Measurements from ENCODE around the gene CDH23.

Gene CDH23

DNA sequence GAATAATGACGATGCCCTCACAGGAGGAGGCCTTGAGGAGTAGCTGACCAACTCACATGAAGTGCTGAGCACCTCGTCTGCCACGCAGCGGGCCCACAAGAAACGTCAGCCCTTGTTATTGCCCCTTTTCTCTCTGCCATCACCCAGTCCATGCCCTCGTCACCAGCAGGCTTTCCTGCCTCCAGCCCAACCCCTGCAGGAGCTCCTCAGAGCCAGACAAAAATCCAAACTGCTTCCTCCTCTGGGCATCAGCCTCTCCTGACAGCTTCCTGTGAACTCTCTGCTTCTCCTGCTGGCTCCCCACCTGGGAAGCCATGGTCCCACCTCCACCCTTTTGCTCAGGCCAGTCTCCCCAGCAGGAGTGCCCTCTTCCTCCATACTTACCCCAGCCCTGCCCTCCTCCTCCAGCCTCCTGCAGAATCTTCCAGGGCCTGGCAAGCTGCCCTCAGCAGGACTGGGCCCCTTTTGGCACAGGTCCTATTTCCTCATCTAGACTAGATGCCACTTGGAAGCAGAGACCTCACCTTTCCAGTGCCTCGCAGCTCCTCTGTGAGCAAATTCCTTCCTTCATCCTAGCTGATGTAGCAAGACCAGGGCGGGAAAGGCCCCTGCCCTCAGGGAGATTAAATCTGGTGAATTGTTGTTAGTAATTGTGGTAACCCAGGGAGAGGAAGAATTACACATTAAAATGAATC is 207.8 kb downstream of the CDH23 start:
- Histone ChIP-seq H3K27me3 (ENCODE audit: control insufficient read depth, low read length) (no peaks in the 10 kb centered on the region), H3K4me1 (ENCODE audit: control insufficient read depth, low read length) (no peaks in the 10 kb centered on the region), H3K79me2 (ENCODE audit: control insufficient read depth, low read length) (no peaks in the 10 kb centered on the region), H3K9me3 (ENCODE audit: control insufficient read depth, insufficient read depth, low read length) (no peaks in the 10 kb centered on the region), H3K9me2 (replicated peaks; ENCODE audit: control insufficient read depth, low read length) (no peaks in the 10 kb centered on the region), H3K4me3 (ENCODE audit: low read length) (no peak overlapping the region), H3K4me2 (ENCODE audit: low read length) (no peak overlapping the region), H3F3A (ENCODE audit: control insufficient read depth, insufficient read depth) (no peaks in the 10 kb centered on the region), H4K20me1 (ENCODE audit: control insufficient read depth, insufficient read depth, low read depth, low read length) (no peaks in the 10 kb centered on the region), H3K27ac (ENCODE audit: low read depth, low read length) (no peak overlapping the region), H3K36me3 (ENCODE audit: control insufficient read depth, low read length) (no peaks in the 10 kb centered on the region)
- TF ChIP-seq EZH2phosphoT487 (IDR thresholded peaks at IDR 0.05; ENCODE audit: borderline replicate concordance, low read length), result no peak
- TF ChIP-seq, protein P1, sequence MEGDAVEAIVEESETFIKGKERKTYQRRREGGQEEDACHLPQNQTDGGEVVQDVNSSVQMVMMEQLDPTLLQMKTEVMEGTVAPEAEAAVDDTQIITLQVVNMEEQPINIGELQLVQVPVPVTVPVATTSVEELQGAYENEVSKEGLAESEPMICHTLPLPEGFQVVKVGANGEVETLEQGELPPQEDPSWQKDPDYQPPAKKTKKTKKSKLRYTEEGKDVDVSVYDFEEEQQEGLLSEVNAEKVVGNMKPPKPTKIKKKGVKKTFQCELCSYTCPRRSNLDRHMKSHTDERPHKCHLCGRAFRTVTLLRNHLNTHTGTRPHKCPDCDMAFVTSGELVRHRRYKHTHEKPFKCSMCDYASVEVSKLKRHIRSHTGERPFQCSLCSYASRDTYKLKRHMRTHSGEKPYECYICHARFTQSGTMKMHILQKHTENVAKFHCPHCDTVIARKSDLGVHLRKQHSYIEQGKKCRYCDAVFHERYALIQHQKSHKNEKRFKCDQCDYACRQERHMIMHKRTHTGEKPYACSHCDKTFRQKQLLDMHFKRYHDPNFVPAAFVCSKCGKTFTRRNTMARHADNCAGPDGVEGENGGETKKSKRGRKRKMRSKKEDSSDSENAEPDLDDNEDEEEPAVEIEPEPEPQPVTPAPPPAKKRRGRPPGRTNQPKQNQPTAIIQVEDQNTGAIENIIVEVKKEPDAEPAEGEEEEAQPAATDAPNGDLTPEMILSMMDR (IDR thresholded peaks at IDR 0.05; ENCODE audit: low read depth, low read length, poor library complexity, severe bottlenecking), result no peak

DNA sequence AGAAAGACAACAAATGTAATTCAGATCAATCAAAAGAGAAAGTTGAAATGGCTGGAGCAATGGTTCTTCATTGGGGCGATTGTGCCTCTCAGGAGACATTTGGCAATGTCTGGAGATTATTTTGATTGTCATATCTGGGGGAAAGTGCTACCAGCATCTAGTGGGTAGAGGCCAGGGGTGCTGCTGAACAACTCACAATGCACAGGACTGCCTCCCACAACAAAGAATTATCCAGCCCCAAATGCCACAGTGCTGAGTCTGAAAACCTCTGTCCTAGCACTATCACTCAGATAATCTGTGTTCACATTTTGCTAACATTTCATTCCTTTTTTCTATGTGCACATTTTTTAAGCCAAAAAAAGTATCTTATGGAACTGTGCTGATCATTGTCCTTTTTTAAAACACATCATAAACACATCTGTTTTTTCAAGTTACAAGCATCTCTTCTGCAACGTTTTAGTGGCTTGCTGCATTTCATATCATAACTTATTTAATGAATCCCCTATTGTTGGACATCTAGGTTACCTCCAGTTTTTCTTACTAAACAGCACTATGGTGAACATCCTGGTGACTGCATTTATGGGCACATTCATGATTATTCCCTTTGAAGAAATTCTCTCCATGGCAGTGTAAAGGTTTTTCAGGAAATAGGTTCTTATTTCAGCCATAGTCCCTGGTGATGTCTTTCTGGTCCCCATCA is 208.7 kb downstream of the CDH23 start:
- Histone ChIP-seq H3K4me2 (ENCODE audit: low read length) (no peak overlapping the region), H3K4me3 (ENCODE audit: low read length) (no peak overlapping the region)

DNA sequence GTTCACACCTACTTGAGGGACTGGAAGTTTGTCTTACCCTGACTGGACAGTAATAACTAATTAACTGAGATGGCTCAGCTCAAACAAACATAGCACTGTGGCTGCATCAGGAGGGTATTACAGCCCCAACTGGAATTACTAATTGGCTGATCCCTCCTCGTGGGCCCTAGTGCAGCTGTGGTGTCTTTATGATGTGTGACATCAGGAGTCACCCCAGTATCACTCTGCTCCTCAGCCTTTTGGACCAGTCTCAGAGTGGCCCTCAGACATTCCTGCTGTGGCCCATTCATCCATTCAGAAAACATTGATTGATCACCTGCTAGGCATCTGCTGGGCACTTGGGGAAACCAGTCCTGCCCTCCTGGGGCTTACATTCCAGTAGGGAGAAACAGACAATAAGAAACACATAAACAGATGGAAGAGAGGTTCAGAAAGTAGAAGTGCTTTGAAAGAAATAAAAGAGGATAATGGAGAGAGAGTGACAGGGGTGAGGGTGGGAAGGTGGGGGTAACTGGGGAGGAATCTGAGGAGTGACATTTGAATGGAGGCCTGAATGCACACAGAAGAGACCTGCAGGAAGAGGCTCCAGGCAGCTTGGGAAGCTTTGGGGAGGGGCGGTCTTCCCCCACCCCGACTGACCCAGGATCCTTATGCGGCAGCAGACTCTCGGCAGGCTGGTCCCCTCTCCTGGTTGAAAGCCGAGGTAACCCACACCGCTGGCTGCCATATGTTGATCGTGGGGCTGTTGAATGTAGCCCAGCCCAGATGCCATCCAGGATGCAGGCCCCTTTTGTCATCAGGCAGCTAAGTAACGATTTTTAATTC is 209.7 kb downstream of the CDH23 start:
- Histone ChIP-seq H3K36me3 (ENCODE audit: control insufficient read depth, low read length) (no peaks in the 10 kb centered on the region), H3K4me1 (ENCODE audit: control insufficient read depth, low read length) (no peaks in the 10 kb centered on the region), H3K4me3 (ENCODE audit: low read length) (no peak overlapping the region), H4K20me1 (ENCODE audit: control insufficient read depth, insufficient read depth, low read depth, low read length) (no peaks in the 10 kb centered on the region), H3F3A (ENCODE audit: control insufficient read depth, insufficient read depth) (no peaks in the 10 kb centered on the region), H3K79me2 (ENCODE audit: control insufficient read depth, low read length) (no peaks in the 10 kb centered on the region), H3K9me2 (replicated peaks; ENCODE audit: control insufficient read depth, low read length) (no peaks in the 10 kb centered on the region), H3K4me2 (ENCODE audit: low read length) (no peak overlapping the region), H3K9me3 (ENCODE audit: control insufficient read depth, insufficient read depth, low read length) (no peaks in the 10 kb centered on the region), H3K27me3 (ENCODE audit: control insufficient read depth, low read length) (peaks cover 4% of the 10 kb centered on the region), H3K27ac (ENCODE audit: low read depth, low read length) (no peak overlapping the region)
- no peak for TF ChIP-seq EZH2phosphoT487 (IDR thresholded peaks at IDR 0.05; ENCODE audit: borderline replicate concordance, low read length)
- TF ChIP-seq, protein P1 (IDR thresholded peaks at IDR 0.05; ENCODE audit: low read depth, low read length, poor library complexity, severe bottlenecking), result no peak

More for the DNA sequence above, 208.7 kb downstream of the CDH23 start:
- H3K79me2 ChIP-seq (ENCODE audit: control insufficient read depth, low read length), result no peaks in the 10 kb centered on the region
- no peaks in the 10 kb centered on the region for H3K27me3 ChIP-seq (ENCODE audit: control insufficient read depth, low read length)
- no peaks in the 10 kb centered on the region for H3K9me2 ChIP-seq (replicated peaks; ENCODE audit: control insufficient read depth, low read length)
- no peaks in the 10 kb centered on the region for H4K20me1 ChIP-seq (ENCODE audit: control insufficient read depth, insufficient read depth, low read depth, low read length)
- no peaks in the 10 kb centered on the region for H3K36me3 ChIP-seq (ENCODE audit: control insufficient read depth, low read length)
- H3K27ac ChIP-seq (ENCODE audit: low read depth, low read length), result no peak overlapping the region
- no peaks in the 10 kb centered on the region for H3F3A ChIP-seq (ENCODE audit: control insufficient read depth, insufficient read depth)
- no peak for TF ChIP-seq EZH2phosphoT487 (IDR thresholded peaks at IDR 0.05; ENCODE audit: borderline replicate concordance, low read length)
- TF ChIP-seq, protein P1 (IDR thresholded peaks at IDR 0.05; ENCODE audit: low read depth, low read length, poor library complexity, severe bottlenecking), result no peak
- H3K9me3 ChIP-seq (ENCODE audit: control insufficient read depth, insufficient read depth, low read length), result no peaks in the 10 kb centered on the region
- no peaks in the 10 kb centered on the region for H3K4me1 ChIP-seq (ENCODE audit: control insufficient read depth, low read length)
